AG09319 (cell line): Measurements from ENCODE around the gene NPIPB9.
A peak's percentile ranks its signal among the peaks of the same experiment; 100 is the strongest.
"Not testable (repeated sequence)": the region's sequence is repeated elsewhere in the genome, so short reads cannot be mapped to it uniquely, and the experiment has no call there.

Experiments
- DNase-seq: peaks from one replicate; pipeline ENCODE4 v3.0.0-alpha.2; 2010; ENCODE audit warnings: low read depth; ENCODE audit errors: extremely low read depth
- CTCF ChIP-seq: IDR thresholded peaks from 2 replicates; pipeline ENCODE4 v1.5.1; 2011; ENCODE audit warnings: low read depth, mild to moderate bottlenecking, inconsistent platforms, low read length, moderate library complexity

Gene NPIPB9

GRCh38 chr16:28802235-28803019 lies 50.8 kb downstream of the NPIPB9 start:
- peak; percentile 56 for DNase-seq
- peak; percentile 31 for TF ChIP-seq CTCF

- DNase-seq, result not testable (repeated sequence)
These were observed 56.0 kb downstream of the NPIPB9 start for GRCh38 chr16:28807445-28808120.

- no peak for TF ChIP-seq CTCF
These were observed 68.4 kb downstream of the NPIPB9 start for GRCh38 chr16:28820016-28820415.

GRCh38 chr16:28820546-28820945 lies 69.0 kb downstream of the NPIPB9 start:
- not testable (repeated sequence) for DNase-seq

More at GRCh38 chr16:28820016-28820415, 68.4 kb downstream of the NPIPB9 start:
- DNase-seq, result no peak

- TF ChIP-seq CTCF, result no peak
- no peak for DNase-seq
These were observed 70.4 kb downstream of the NPIPB9 start for GRCh38 chr16:28821874-28822519.
